IMR-90 (cell line): Measurements from ENCODE around the gene HORMAD2. TPM values are rescaled to one million over a fixed set of nuclear protein-coding genes. Genes with fewer than 3 reads are reported as not detected.

ENCODE experiments used
- ATAC-seq: fragments of 200-7000 bp; cut with Tn5 transposase; 2 replicates; pipeline ENCODE4 v1.9.1; 2020; ENCODE audit warnings: low read depth, mild to moderate bottlenecking, moderate library complexity
- BruUV-seq: library from RNA; stranded (reverse); fragments of 400-500 nt; replicated peaks from 2 replicates; lab custom pipeline; 2021; lab: Mats Ljungman, UMichigan
- CTCF ChIA-PET: fragments of 300-600 bp; formaldehyde crosslinking; extraction: SDS; loops from one replicate; lab custom pipeline; 2021; ENCODE audit warnings: antibody characterized with exemption; lab: Yijun Ruan, JAX
- POLR2A ChIA-PET: fragments of 300-600 bp; sonication (Branson Sonifier 250); formaldehyde crosslinking; loops from one replicate; lab custom pipeline; 2022; ENCODE audit warnings: antibody characterized with exemption; ENCODE audit not compliant: unreplicated experiment; lab: Charles Lee
- DNase-seq: peaks from one replicate; pipeline ENCODE4 v3.0.0; 2013
- H2AFZ ChIP-seq: replicated peaks from 2 replicates; pipeline ENCODE3; 2013; ENCODE audit warnings: low read length, mild to moderate bottlenecking; ENCODE audit not compliant: poor library complexity
- H2AK5ac ChIP-seq: 2 replicates; pipeline ENCODE4 v1.6.1; 2013; ENCODE audit warnings: low read depth, low read length, inconsistent platforms
- H2AK9ac ChIP-seq: replicated peaks from 2 replicates; pipeline ENCODE3; 2013; ENCODE audit warnings: mild to moderate bottlenecking, low read depth, low read length, moderate library complexity; ENCODE audit not compliant: poor library complexity
- H2BK120ac ChIP-seq: 2 replicates; pipeline ENCODE4 v1.6.1; 2013; ENCODE audit warnings: low read depth, low read length, inconsistent platforms
- H2BK15ac ChIP-seq: 3 replicates; pipeline ENCODE4 v1.6.1; 2013; ENCODE audit warnings: low read depth, low read length, inconsistent platforms
- H2BK20ac ChIP-seq: 2 replicates; pipeline ENCODE4 v1.6.1; 2013; ENCODE audit warnings: low read depth, mild to moderate bottlenecking, inconsistent platforms, low read length, moderate library complexity
- H2BK5ac ChIP-seq: 2 replicates; pipeline ENCODE4 v1.6.1; 2013; ENCODE audit warnings: mild to moderate bottlenecking, low read depth, low read length, inconsistent platforms; ENCODE audit not compliant: poor library complexity, severe bottlenecking
- H3K14ac ChIP-seq: replicated peaks from 2 replicates; pipeline ENCODE4 v1.6.1; 2013; ENCODE audit warnings: low read depth, low read length, inconsistent platforms
- H3K18ac ChIP-seq: 2 replicates; pipeline ENCODE4 v1.6.1; 2013; ENCODE audit warnings: low read depth, low read length, control low read depth
- H3K23ac ChIP-seq: 2 replicates; pipeline ENCODE4 v1.6.1; 2013; ENCODE audit warnings: low read depth, low read length, inconsistent platforms
- H3K27ac ChIP-seq: 2 replicates; pipeline ENCODE4 v1.5.1; 2013; ENCODE audit warnings: mild to moderate bottlenecking, control low read depth, low read length; ENCODE audit not compliant: insufficient read depth
- H3K27me3 ChIP-seq: 2 replicates; pipeline ENCODE4 v1.6.1; 2013; ENCODE audit warnings: low read length; ENCODE audit not compliant: control insufficient read depth, insufficient read depth
- H3K36me3 ChIP-seq: 2 replicates; pipeline ENCODE4 v1.6.1; 2013; ENCODE audit warnings: low read length, mixed read lengths; ENCODE audit not compliant: control insufficient read depth, insufficient read depth
- H3K4ac ChIP-seq: 2 replicates; pipeline ENCODE4 v1.6.1; 2013; ENCODE audit warnings: low read depth, low read length, inconsistent platforms
- H3K4me1 ChIP-seq: 2 replicates; pipeline ENCODE4 v1.6.1; 2013; ENCODE audit warnings: low read length, mixed read lengths; ENCODE audit not compliant: control insufficient read depth, insufficient read depth
- H3K4me2 ChIP-seq: 2 replicates; pipeline ENCODE4 v1.6.1; 2013; ENCODE audit warnings: low read depth, mild to moderate bottlenecking, control low read depth, low read length, moderate library complexity
- H3K4me3 ChIP-seq: 2 replicates; pipeline ENCODE4 v1.5.1; 2013; ENCODE audit warnings: low read depth, mild to moderate bottlenecking, control low read depth, low read length, moderate library complexity; ENCODE audit not compliant: insufficient read depth
- H3K56ac ChIP-seq: 2 replicates; pipeline ENCODE4 v1.6.1; 2013; ENCODE audit warnings: low read length, inconsistent platforms; ENCODE audit not compliant: insufficient read depth; ENCODE audit errors: extremely low read depth
- H3K79me1 ChIP-seq, 2 experiments: 2 replicates each; pipeline ENCODE4 v1.6.1; 2013; ENCODE audit warnings: low read length in 2 of 2, inconsistent platforms in 1 of 2, low read depth in 1 of 2
- H3K9ac ChIP-seq: 2 replicates; pipeline ENCODE4 v1.6.1; 2013; ENCODE audit warnings: low read depth, low read length, control low read depth
- H3K9me1 ChIP-seq: 2 replicates; pipeline ENCODE4 v1.6.1; 2013; ENCODE audit warnings: low read length, inconsistent platforms; ENCODE audit not compliant: insufficient read depth
- H3K9me3 ChIP-seq: 2 replicates; pipeline ENCODE4 v1.6.1; 2013; ENCODE audit warnings: low read length; ENCODE audit not compliant: control insufficient read depth, insufficient read depth
- H4K20me1 ChIP-seq: 2 replicates; pipeline ENCODE4 v1.6.1; 2013; ENCODE audit warnings: low read length, inconsistent platforms; ENCODE audit not compliant: insufficient read depth
- H4K5ac ChIP-seq: 2 replicates; pipeline ENCODE4 v1.6.1; 2013; ENCODE audit warnings: mild to moderate bottlenecking, low read depth, low read length, control low read depth
- H4K8ac ChIP-seq, 2 experiments: 2 replicates each; pipeline ENCODE4 v1.6.1; 2013; ENCODE audit warnings: low read depth in 2 of 2, low read length in 2 of 2, control low read depth in 1 of 2, inconsistent platforms in 1 of 2
- H4K91ac ChIP-seq: 2 replicates; pipeline ENCODE4 v1.6.1; 2013; ENCODE audit warnings: low read depth, low read length, inconsistent platforms; ENCODE audit not compliant: insufficient read depth
- BHLHE40 ChIP-seq: fragments of 150-350 bp; IDR thresholded peaks from 2 replicates; pipeline ENCODE4 v1.6.1; 2016; ENCODE audit warnings: mild to moderate bottlenecking, low read depth, low read length
- CHD1 ChIP-seq: IDR thresholded peaks from 2 replicates; pipeline ENCODE4 v1.6.1; 2012; ENCODE audit warnings: low read depth, low read length, improper control_type of control experiment
- ELK1 ChIP-seq: fragments of 150-350 bp; IDR thresholded peaks from 2 replicates; pipeline ENCODE4 v1.6.1; 2016; ENCODE audit warnings: low read depth, mild to moderate bottlenecking, low read length, moderate library complexity, borderline replicate concordance
- MAZ ChIP-seq: IDR thresholded peaks from 2 replicates; pipeline ENCODE4 v1.6.1; 2012; ENCODE audit warnings: low read depth, mild to moderate bottlenecking, low read length, improper control_type of control experiment, moderate library complexity, borderline replicate concordance
- NFE2L2 ChIP-seq: fragments of 150-350 bp; IDR thresholded peaks from 2 replicates; pipeline ENCODE4 v1.6.1; 2016; ENCODE audit warnings: low read depth, mild to moderate bottlenecking, low read length
- POLR2A ChIP-seq: IDR thresholded peaks from 2 replicates; pipeline ENCODE4 v1.6.1; 2012; ENCODE audit warnings: mild to moderate bottlenecking, low read depth, low read length
- RCOR1 ChIP-seq: IDR thresholded peaks from 2 replicates; pipeline ENCODE4 v1.6.1; 2012; ENCODE audit warnings: mild to moderate bottlenecking, low read length, improper control_type of control experiment; ENCODE audit not compliant: insufficient replicate concordance
- WGBS, 2 experiments: methylation state at CpG; one replicate each; pipeline versions ENCODE4 v1.1.5 to v1.1.7; 2013; ENCODE audit warnings: missing lambda C conversion rate in 2 of 2; ENCODE audit not compliant: insufficient read length in 1 of 2; ENCODE audit errors: extremely low coverage in 2 of 2; 5-methylcytosine and 5-hydroxymethylcytosine counted together
- dilution Hi-C: fragments of 300-500 bp; cut with HindIII; formaldehyde crosslinking; loops from one replicate; pipeline ENCODE4 v1.14.3; 2018; ENCODE audit warnings: low sequenced_read_pairs; ENCODE audit not compliant: unreplicated experiment
- in situ Hi-C: fragments of 300-500 bp; cut with MboI; formaldehyde crosslinking; loops from 3 replicates; pipeline ENCODE4 v1.14.3; 2019; ENCODE audit warnings: low sequenced_read_pairs, inconsistent platforms, mixed read lengths
- intact Hi-C: fragments of 100-400 bp; cut with micrococcal nuclease; formaldehyde crosslinking; loops from 2 replicates; pipeline ENCODE4 v1.10.0; 2022
- polyA plus RNA-seq, 3 experiments: library from polyadenylated mRNA; depleted of rRNA; stranded (reverse); fragments of >200 nt; gene quantifications; 2 replicates each; pipeline ENCODE4 v1.2.3, GENCODE V29; 2012; ENCODE audit warnings: low replicate concordance in 1 of 3
- total RNA-seq: library from RNA; depleted of rRNA; stranded (reverse); fragments of >200 nt; gene quantifications from 2 replicates; pipeline ENCODE4 v1.2.3, GENCODE V29; 2012

HORMAD2 gene
- total and polyA plus RNA-seq, 2 of the 4 experiments (the other 2 are of a cell fraction): not detected

GRCh38 chr22:30092686-30093085, 12.4 kb downstream of the HORMAD2 start:
- H2AK5ac ChIP-seq: no peak overlapping the region
- H3K23ac ChIP-seq: no peak overlapping the region
- intact Hi-C loops: no loop called here
- no peak overlapping the region for H4K91ac ChIP-seq
- no peak overlapping the region for H4K8ac ChIP-seq
- dilution Hi-C loops: no loop called here
- H4K5ac ChIP-seq: no peak overlapping the region
- H3K4me2 ChIP-seq: no peak overlapping the region
- ATAC-seq: no peak
- ChIA-PET CTCF (no interaction called here), POLR2A (no interaction called here)
- in situ Hi-C loops: no loop called here
- H3K36me3 ChIP-seq: no peaks in the 10 kb centered on the region
- H3K4ac ChIP-seq: no peak overlapping the region
- H3K79me1 ChIP-seq: no peaks in the 10 kb centered on the region
- DNase-seq: no peak
- no peaks in the 10 kb centered on the region for H3K4me1 ChIP-seq
- H3K27ac ChIP-seq: no peak overlapping the region
- no peak overlapping the region for H3K18ac ChIP-seq
- no CpG with 5 or more reads among the region's 1 CpG for WGBS, 2 experiments
- no peak overlapping the region for H2BK5ac ChIP-seq
- no peak overlapping the region for H2AFZ ChIP-seq
- no peak overlapping the region for H3K14ac ChIP-seq
- no peak overlapping the region for H2BK120ac ChIP-seq
- no peak overlapping the region for H3K9ac ChIP-seq
- no peaks in the 10 kb centered on the region for H3K9me1 ChIP-seq
- no peak overlapping the region for H2AK9ac ChIP-seq
- no peaks in the 10 kb centered on the region for H4K20me1 ChIP-seq
- H3K9me3 ChIP-seq: peaks cover 5% of the 10 kb centered on the region; the same call in 1 of the 2 replicates
- H3K27me3 ChIP-seq: no peaks in the 10 kb centered on the region
- BruUV-seq: no TSS peak
- TF ChIP-seq ELK1: no peak
- no peak for TF ChIP-seq POLR2A
- TF ChIP-seq RCOR1: no peak
- TF ChIP-seq NFE2L2: no peak
- TF ChIP-seq CHD1: no peak
- TF ChIP-seq MAZ: no peak
- TF ChIP-seq BHLHE40: no peak
- no peak overlapping the region for H2BK15ac ChIP-seq
- no peak overlapping the region for H3K56ac ChIP-seq
- no peak overlapping the region for H2BK20ac ChIP-seq
- no peak overlapping the region for H3K4me3 ChIP-seq
